ENCODE data around the gene LMTK3. TPM values are rescaled to one million over a fixed set of nuclear protein-coding genes. Genes with fewer than 3 reads are reported as not detected.

LMTK3 gene
- total and polyA plus RNA-seq, 9 of the 15 experiments (the other 6 are each of a cell fraction or from before 2014, with no cell fraction given) = 0.35 to 12.3 (median 2.0) TPM; not detected in 2

GRCh38 chr19:48510421-48511268 lies 990 bp downstream of the LMTK3 start (continued):
- 0 out of 2 replicates have a peak, but pooled peaks have one; percentile 32 for TF ChIP-seq ZBTB17 (CRISPR knock-in tag; IDR thresholded peaks at IDR 0.05)
- no peak for TF ChIP-seq SAFB2 (IDR thresholded peaks at IDR 0.05; ENCODE audit: borderline replicate concordance, low read depth, low read length, severe bottlenecking)
- TF ChIP-seq NR2C2 (CRISPR knock-in tag; IDR thresholded peaks at IDR 0.05) = no peak
- TF ChIP-seq NR2C2 (tag; IDR thresholded peaks at IDR 0.05) = 0 out of 2 replicates have a peak, but pooled peaks have one; percentile 33
- TF ChIP-seq ZNF707 (CRISPR knock-in tag; conservative IDR thresholded peaks at IDR 0.05) = no peak
- TF ChIP-seq ZNF695 (CRISPR knock-in tag; IDR thresholded peaks at IDR 0.05) = no peak
- TF ChIP-seq CTCF (IDR thresholded peaks at IDR 0.05 in 2 of 3, conservative IDR thresholded peaks at IDR 0.05 in 1 of 3; ENCODE audit: insufficient read depth in 2 of 3, low read depth in 1 of 3, low read length in 3 of 3) = no peak
- no peak for TF ChIP-seq DNMT1 (IDR thresholded peaks at IDR 0.05)
- no peak for TF ChIP-seq NRF1 (conservative IDR thresholded peaks at IDR 0.05 in 1 of 2, IDR thresholded peaks at IDR 0.05 in 1 of 2)
- TF ChIP-seq SNAPC5 (CRISPR knock-in tag; IDR thresholded peaks at IDR 0.05) = no peak
- TF ChIP-seq NR2C1 (IDR thresholded peaks at IDR 0.05) = no peak
- no peak for TF ChIP-seq NR2C1 (tag; IDR thresholded peaks at IDR 0.05)
- TF ChIP-seq KDM5B (IDR thresholded peaks at IDR 0.05; ENCODE audit: insufficient replicate concordance, low read depth, low read length) = no peak
- TF ChIP-seq ZNF740 (CRISPR knock-in tag; IDR thresholded peaks at IDR 0.05) = peak; percentile 37; the same call in 1 of the 2 replicates
- TF ChIP-seq ZNF740 (tag; IDR thresholded peaks at IDR 0.05) = no peak
- no peak for TF ChIP-seq EZH2 (IDR thresholded peaks at IDR 0.05; ENCODE audit: borderline replicate concordance, low read depth, low read length)
- no peak for TF ChIP-seq MCM2 (IDR thresholded peaks at IDR 0.05; ENCODE audit: low read depth)
- TF ChIP-seq ATF7 (IDR thresholded peaks at IDR 0.05) = no peak
- no peak for TF ChIP-seq ZNF311 (CRISPR knock-in tag; IDR thresholded peaks at IDR 0.05)
- no peak for TF ChIP-seq DDX20 (tag; IDR thresholded peaks at IDR 0.05; ENCODE audit: low read depth)
- TF ChIP-seq YY1 (IDR thresholded peaks at IDR 0.05; ENCODE audit: borderline replicate concordance in 1 of 3, control insufficient read depth in 1 of 3, extremely low read depth in 1 of 3, insufficient read depth in 3 of 3, insufficient read length in 1 of 3, insufficient replicate concordance in 2 of 3, low read depth in 1 of 3, low read length in 2 of 3) = no peak
- TF ChIP-seq HDGF (IDR thresholded peaks at IDR 0.05) = no peak
